CD8-positive, alpha-beta memory T cell (primary cell): ENCODE results near the gene TXNRD1. TPM values are rescaled to one million over a fixed set of nuclear protein-coding genes. Genes with fewer than 3 reads are reported as not detected.

Experiments
- CTCF ChIA-PET: fragments of 350-600 bp; sonication (Branson Sonifier 250); formaldehyde crosslinking; loops from one replicate; lab custom pipeline; 2021; ENCODE audit warnings: antibody characterized with exemption; lab: Charles Lee
- POLR2A ChIA-PET: fragments of 350-600 bp; sonication (Branson Sonifier 250); formaldehyde crosslinking; loops from one replicate; lab custom pipeline; 2021; ENCODE audit warnings: antibody characterized with exemption; lab: Charles Lee
- DNase-seq, 5 donors: peaks; one replicate each; pipeline versions ENCODE4 v3.0.0 to v3.0.0-alpha.2; 2020 to 2022; ENCODE audit warnings: mixed read lengths in 1 of 5
- H3K27ac ChIP-seq: one replicate; pipeline ENCODE4 v1.7.0; 2013; ENCODE audit warnings: low read depth, mild to moderate bottlenecking, low read length, moderate library complexity
- H3K27me3 ChIP-seq: 2 replicates; pipeline ENCODE4 v1.7.0; 2013; ENCODE audit warnings: low read length, mild to moderate bottlenecking; ENCODE audit not compliant: insufficient read depth, poor library complexity, severe bottlenecking
- H3K36me3 ChIP-seq: 2 replicates; pipeline ENCODE4 v1.7.0; 2013; ENCODE audit warnings: mild to moderate bottlenecking, low read length, moderate library complexity; ENCODE audit not compliant: insufficient read depth
- H3K4me1 ChIP-seq: 2 replicates; pipeline ENCODE4 v1.7.0; 2013; ENCODE audit warnings: mild to moderate bottlenecking, low read length, moderate library complexity; ENCODE audit not compliant: insufficient read depth
- H3K4me3 ChIP-seq: 2 replicates; pipeline ENCODE4 v1.7.0; 2013; ENCODE audit warnings: mild to moderate bottlenecking, low read length
- H3K9me3 ChIP-seq: 2 replicates; pipeline ENCODE4 v1.7.0; 2013; ENCODE audit warnings: mild to moderate bottlenecking, low read length
- H3K27ac Mint-ChIP-seq, 8 donors: one replicate each; pipeline ENCODE4 v1.8.0; 2020 to 2021; ENCODE audit warnings: mixed read lengths in 8 of 8, mild to moderate bottlenecking in 6 of 8, inconsistent platforms in 3 of 8, moderate library complexity in 3 of 8
- H3K27me3 Mint-ChIP-seq, 2 donors: one replicate each; pipeline ENCODE4 v1.8.0; 2020 to 2021; ENCODE audit warnings: mixed read lengths in 2 of 2, mild to moderate bottlenecking in 1 of 2, moderate library complexity in 1 of 2
- H3K36me3 Mint-ChIP-seq, 3 donors: one replicate each; pipeline ENCODE4 v1.8.0; 2020 to 2021; ENCODE audit warnings: mixed read lengths in 3 of 3, inconsistent platforms in 1 of 3, mild to moderate bottlenecking in 1 of 3
- H3K4me1 Mint-ChIP-seq, 3 donors: one replicate each; pipeline ENCODE4 v1.8.0; 2020 to 2021; ENCODE audit warnings: mixed read lengths in 3 of 3, inconsistent platforms in 1 of 3, mild to moderate bottlenecking in 1 of 3
- H3K4me3 Mint-ChIP-seq, 7 donors: one replicate each; pipeline ENCODE4 v1.8.0; 2020 to 2021; ENCODE audit warnings: mixed read lengths in 7 of 7, mild to moderate bottlenecking in 6 of 7, moderate library complexity in 4 of 7, inconsistent platforms in 2 of 7
- H3K9me3 Mint-ChIP-seq, 5 donors: one replicate each; pipeline ENCODE4 v1.8.0; 2020 to 2022; ENCODE audit warnings: mixed read lengths in 5 of 5, mild to moderate bottlenecking in 3 of 5, moderate library complexity in 2 of 5, inconsistent platforms in 1 of 5
- polyA plus RNA-seq: library from polyadenylated mRNA; unstranded; fragments of 300-500 nt; fragmentation: Illumina TruSeq; gene quantifications from one replicate; pipeline ENCODE4 v1.2.3, GENCODE V29; 2021
- total RNA-seq, 2 experiments: library from RNA; stranded (reverse); gene quantifications; one replicate each; pipeline ENCODE4 v1.2.3, GENCODE V29; 2021

TXNRD1 gene
- total and polyA plus RNA-seq, 3 experiments from 2014 or later = 30.6 to 107 (median 103) TPM

- Mint-ChIP-seq H3K4me3 (no peak overlapping the region), H3K36me3 (no peaks in the 10 kb centered on the region), H3K4me1 (peaks cover 20 to 29% (median 23%) of the 10 kb centered on the region in 3 donors), H3K27me3 (peaks cover 7% of the 10 kb centered on the region in 2 donors), H3K27ac (peak overlapping the region in 2 of 8 donors; percentile 0 to 69), H3K9me3 (no peaks in the 10 kb centered on the region)
- Histone ChIP-seq H3K27me3 (no peaks in the 10 kb centered on the region), H3K4me3 (no peak overlapping the region), H3K9me3 (no peaks in the 10 kb centered on the region), H3K27ac (no peak overlapping the region), H3K4me1 (peaks cover 13% of the 10 kb centered on the region), H3K36me3 (no peaks in the 10 kb centered on the region)
- no peak for DNase-seq
- ChIA-PET CTCF (no interaction called here), POLR2A (interaction anchor here (0.7 to 1.4 kb wide), 2 partner anchors 13 to 70 kb away, joined by 3 to 4 read pairs; no protein-coding TSS in a partner anchor)
Observed at GRCh38 chr12:104218935-104219334, 3.4 kb downstream of the TXNRD1 start.

DNA sequence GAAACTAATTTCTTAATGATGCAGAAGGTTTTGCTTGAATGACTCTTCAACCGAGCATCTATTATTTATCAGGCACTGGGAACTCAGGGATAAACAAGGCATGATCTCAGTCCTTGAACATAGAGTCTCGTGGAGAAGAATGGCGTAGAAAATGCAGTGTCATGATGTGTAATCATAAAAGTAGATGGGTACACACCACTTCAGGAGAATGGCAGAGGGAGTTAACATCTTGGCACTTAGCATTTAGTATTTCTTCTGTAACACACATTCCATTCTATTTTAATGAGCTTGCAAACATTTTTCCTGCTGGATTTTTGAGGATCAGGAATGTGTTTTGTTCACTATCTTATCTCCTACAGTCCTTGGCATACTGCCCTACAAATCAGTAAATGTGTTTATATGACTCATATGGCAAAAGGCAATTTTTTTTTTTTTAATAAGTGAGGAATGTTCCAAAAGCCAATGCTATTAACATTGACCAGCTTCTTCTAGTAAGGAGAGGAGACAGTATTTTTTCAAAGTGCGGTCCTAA, 3.8 kb downstream of the TXNRD1 start:
- no peaks in the 10 kb centered on the region for H3K9me3 ChIP-seq
- peaks cover 20 to 29% (median 23%) of the 10 kb centered on the region in 3 donors for H3K4me1 Mint-ChIP-seq
- CTCF ChIA-PET = interaction anchor here (0.9 to 1.2 kb wide), 2 partner anchors 68 to 139 kb away, joined by 3 to 6 read pairs; no protein-coding TSS in a partner anchor

DNA sequence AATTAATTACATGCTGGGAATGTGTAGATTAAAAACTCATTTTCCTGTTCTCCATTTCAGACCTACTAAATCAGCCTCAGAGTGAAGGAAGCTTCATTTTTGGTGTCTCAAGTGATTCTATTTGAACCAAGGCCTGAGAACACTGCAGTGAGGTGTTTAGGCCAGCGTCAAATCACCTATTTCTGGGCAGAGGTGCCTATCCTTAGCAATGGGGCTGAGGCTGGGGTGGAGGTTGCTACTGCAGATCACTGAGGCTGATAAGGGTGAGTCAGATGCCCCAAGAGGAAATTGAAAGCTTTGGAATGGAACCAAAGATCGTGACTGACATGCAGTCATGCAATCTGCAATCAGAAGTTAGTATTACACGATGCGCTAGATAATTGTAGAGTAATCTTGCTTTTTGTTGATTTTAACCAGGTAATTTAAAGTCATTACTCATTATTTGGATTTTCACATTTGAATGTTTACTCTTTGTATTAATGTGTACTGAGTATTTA, 4.4 kb downstream of the TXNRD1 start:
- peak overlapping the region in 6 of 8 donors; percentile 3 to 87 (median 38) for H3K27ac Mint-ChIP-seq
- peaks cover 13% of the 10 kb centered on the region for H3K4me1 ChIP-seq
- peak in 3 of 5 donors; percentile 12 to 71 (median 27) for DNase-seq
- no peak overlapping the region for H3K4me3 ChIP-seq
- H3K36me3 Mint-ChIP-seq = no peaks in the 10 kb centered on the region
- no peak overlapping the region for H3K27ac ChIP-seq
- H3K27me3 Mint-ChIP-seq = peaks cover 9 to 10% of the 10 kb centered on the region in 2 donors
- ChIA-PET POLR2A (interaction anchor here (1.0 to 1.4 kb wide), 2 partner anchors 67 to 69 kb away, joined by 3 to 4 read pairs; no protein-coding TSS in a partner anchor), CTCF (interaction anchor here (0.7 to 1.2 kb wide), 3 partner anchors 67 to 139 kb away, joined by 3 to 6 read pairs (median 3); no protein-coding TSS in a partner anchor)
- no peaks in the 10 kb centered on the region for H3K27me3 ChIP-seq
- H3K9me3 Mint-ChIP-seq = no peaks in the 10 kb centered on the region
- H3K4me3 Mint-ChIP-seq = peak overlapping the region in 2 of 7 donors; percentile 25 to 27
- H3K36me3 ChIP-seq = no peaks in the 10 kb centered on the region
- H3K9me3 ChIP-seq = no peaks in the 10 kb centered on the region
- peaks cover 20 to 29% (median 23%) of the 10 kb centered on the region in 3 donors for H3K4me1 Mint-ChIP-seq

More for the DNA sequence above, 3.8 kb downstream of the TXNRD1 start:
- Histone ChIP-seq H3K27me3 (no peaks in the 10 kb centered on the region), H3K4me1 (peaks cover 13% of the 10 kb centered on the region), H3K36me3 (no peaks in the 10 kb centered on the region), H3K4me3 (no peak overlapping the region), H3K27ac (no peak overlapping the region)
- Mint-ChIP-seq H3K4me3 (no peak overlapping the region), H3K27me3 (peaks cover 9 to 10% of the 10 kb centered on the region in 2 donors), H3K27ac (peak overlapping the region in 4 of 8 donors; percentile 3 to 87 (median 54)), H3K9me3 (no peaks in the 10 kb centered on the region), H3K36me3 (no peaks in the 10 kb centered on the region)
- POLR2A ChIA-PET = interaction anchor here (0.7 to 1.4 kb wide), 3 partner anchors 14 to 70 kb away, joined by 3 to 4 read pairs (median 3); no protein-coding TSS in a partner anchor
- no peak for DNase-seq

DNA sequence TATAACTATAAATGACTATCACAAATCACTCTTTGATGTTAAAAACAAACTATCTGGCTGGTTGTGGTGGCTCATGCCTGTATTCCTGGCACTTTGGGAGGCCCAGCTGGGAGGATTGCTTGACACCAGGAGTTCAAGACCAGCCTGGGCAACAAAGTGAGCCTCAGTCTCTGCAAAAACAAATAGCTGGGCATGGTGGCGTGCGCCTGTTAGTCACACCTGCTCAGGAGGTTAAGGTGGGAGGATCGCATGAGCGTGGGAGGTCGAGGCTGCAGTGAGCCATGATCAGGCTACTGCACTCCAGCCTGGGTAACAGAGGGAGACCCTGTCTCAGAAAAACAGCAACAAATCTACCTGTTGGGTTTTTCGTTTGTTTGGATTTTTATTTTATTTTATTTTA, 5.4 kb downstream of the TXNRD1 start:
- Histone ChIP-seq H3K4me1 (peaks cover 7% of the 10 kb centered on the region), H3K36me3 (no peaks in the 10 kb centered on the region), H3K27ac (no peak overlapping the region), H3K27me3 (no peaks in the 10 kb centered on the region), H3K9me3 (no peaks in the 10 kb centered on the region), H3K4me3 (no peak overlapping the region)
- POLR2A ChIA-PET = interaction anchor here (1.4 kb wide), 1 partner anchor 66 kb away, joined by 5 read pairs; no protein-coding TSS in a partner anchor
- H3K4me1 Mint-ChIP-seq = peaks cover 20 to 21% (median 21%) of the 10 kb centered on the region in 3 donors
- CTCF ChIA-PET = interaction anchor here (0.6 kb wide), 1 partner anchor 94 kb away, joined by 3 read pairs; no protein-coding TSS in a partner anchor
- H3K9me3 Mint-ChIP-seq = no peaks in the 10 kb centered on the region
- H3K27me3 Mint-ChIP-seq = peaks cover 9 to 10% of the 10 kb centered on the region in 2 donors
- H3K27ac Mint-ChIP-seq = no peak overlapping the region
- no peaks in the 10 kb centered on the region for H3K36me3 Mint-ChIP-seq
- no peak for DNase-seq
- H3K4me3 Mint-ChIP-seq = no peak overlapping the region

DNA sequence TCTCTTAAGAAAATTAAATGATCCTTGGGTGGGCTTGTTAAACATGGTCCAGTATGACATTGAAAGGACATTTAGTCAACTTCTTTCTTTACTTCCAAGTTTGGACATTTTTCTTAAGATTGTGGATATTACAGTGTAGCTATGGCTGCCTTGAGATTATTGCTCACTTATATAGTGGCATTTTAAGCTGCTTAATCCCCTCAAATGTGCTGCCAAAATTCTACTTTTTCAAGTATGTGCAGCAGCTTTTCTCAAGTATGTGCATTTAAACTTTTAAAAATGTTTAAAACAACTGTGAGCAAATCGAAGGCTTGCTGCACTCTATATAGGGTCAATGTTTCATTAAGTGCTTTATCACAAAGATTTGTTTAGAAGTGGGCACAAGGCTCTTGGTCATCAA, 7.4 kb downstream of the TXNRD1 start:
- Histone ChIP-seq H3K36me3 (no peaks in the 10 kb centered on the region), H3K27ac (no peak overlapping the region), H3K4me3 (no peak overlapping the region), H3K27me3 (no peaks in the 10 kb centered on the region), H3K4me1 (peaks cover 7% of the 10 kb centered on the region), H3K9me3 (no peaks in the 10 kb centered on the region)
- H3K36me3 Mint-ChIP-seq = peaks cover 0 to 3% (median 0%) of the 10 kb centered on the region in 3 donors
- H3K27me3 Mint-ChIP-seq = peaks cover 8 to 16% of the 10 kb centered on the region in 2 donors
- H3K9me3 Mint-ChIP-seq = peaks cover 0 to 2% (median 0%) of the 10 kb centered on the region in 5 donors
- ChIA-PET POLR2A (interaction anchor here (0.6 kb wide), 1 partner anchor 23 kb away, joined by 4 read pairs; no protein-coding TSS in a partner anchor), CTCF (interaction anchor here (1.8 kb wide), 1 partner anchor 135 kb away, joined by 4 read pairs; no protein-coding TSS in a partner anchor)
- no peak for DNase-seq
- no peak overlapping the region for H3K4me3 Mint-ChIP-seq
- H3K27ac Mint-ChIP-seq = no peak overlapping the region
- H3K4me1 Mint-ChIP-seq = peaks cover 15 to 16% (median 15%) of the 10 kb centered on the region in 3 donors

- peaks cover 8 to 16% of the 10 kb centered on the region in 2 donors for H3K27me3 Mint-ChIP-seq
- H3K9me3 ChIP-seq = no peaks in the 10 kb centered on the region
- H3K4me1 ChIP-seq = peaks cover 7% of the 10 kb centered on the region
- POLR2A ChIA-PET = interaction anchor here (0.6 kb wide), 1 partner anchor 22 kb away, joined by 4 read pairs; no protein-coding TSS in a partner anchor
- peaks cover 0 to 3% (median 0%) of the 10 kb centered on the region in 3 donors for H3K36me3 Mint-ChIP-seq
- CTCF ChIA-PET = interaction anchor here (2.2 kb wide), 1 partner anchor 8 kb away, joined by 6 read pairs; the partner anchor contains the start of gene TXNRD1
- H3K27me3 ChIP-seq = no peaks in the 10 kb centered on the region
- H3K27ac ChIP-seq = no peak overlapping the region
- H3K27ac Mint-ChIP-seq = no peak overlapping the region
- no peak for DNase-seq
- peaks cover 15 to 16% (median 15%) of the 10 kb centered on the region in 3 donors for H3K4me1 Mint-ChIP-seq
- peaks cover 0 to 2% (median 0%) of the 10 kb centered on the region in 5 donors for H3K9me3 Mint-ChIP-seq
- H3K36me3 ChIP-seq = no peaks in the 10 kb centered on the region
- no peak overlapping the region for H3K4me3 Mint-ChIP-seq
- no peak overlapping the region for H3K4me3 ChIP-seq
Observed at GRCh38 chr12:104223712-104224111, 8.1 kb downstream of the TXNRD1 start.

DNA sequence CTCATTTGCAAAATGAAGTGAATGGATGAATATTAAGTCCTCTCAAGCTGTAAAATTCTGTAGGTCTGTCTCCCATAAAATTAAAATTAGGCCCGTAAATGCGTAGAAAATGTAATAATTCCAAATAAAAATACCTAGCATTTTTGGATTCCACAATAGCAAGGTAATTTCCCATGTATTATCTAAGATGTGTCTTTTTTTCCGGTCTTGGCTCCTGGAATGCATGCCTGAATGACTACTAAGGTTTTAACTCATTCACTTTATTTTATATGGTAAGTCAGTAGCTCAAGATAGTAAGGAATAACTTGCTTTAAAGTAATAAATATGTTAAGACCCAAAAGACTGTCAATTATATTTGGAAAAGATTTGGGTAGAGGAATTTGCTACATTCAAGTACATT, 11.1 kb downstream of the TXNRD1 start:
- no peaks in the 10 kb centered on the region for H3K4me1 Mint-ChIP-seq
- no peak overlapping the region for H3K27ac ChIP-seq
- peaks cover 0 to 3% (median 3%) of the 10 kb centered on the region in 3 donors for H3K36me3 Mint-ChIP-seq
- no peak overlapping the region for H3K4me3 Mint-ChIP-seq
- peaks cover 11 to 21% of the 10 kb centered on the region in 2 donors for H3K27me3 Mint-ChIP-seq
- POLR2A ChIA-PET = no interaction called here
- H3K4me3 ChIP-seq = no peak overlapping the region
- H3K9me3 ChIP-seq = no peaks in the 10 kb centered on the region
- peak overlapping the region in 1 of 8 donors; percentile 8 for H3K27ac Mint-ChIP-seq
- H3K4me1 ChIP-seq = no peaks in the 10 kb centered on the region
- no peaks in the 10 kb centered on the region for H3K36me3 ChIP-seq
- DNase-seq = no peak
- peaks cover 0 to 5% (median 0%) of the 10 kb centered on the region in 5 donors for H3K9me3 Mint-ChIP-seq
- H3K27me3 ChIP-seq = no peaks in the 10 kb centered on the region
- CTCF ChIA-PET = interaction anchor here (1.1 kb wide), 1 partner anchor 11 kb away, joined by 3 read pairs; the partner anchor contains the start of gene TXNRD1
